ENCODE results near the gene NUP133.

- TF ChIP-seq CTCF (IDR thresholded peaks at IDR 0.05) (no peak), EZH2 (IDR thresholded peaks at IDR 0.05; ENCODE audit: borderline replicate concordance, insufficient read depth, low read depth, low read length, poor library complexity, severe bottlenecking) (no peak)
These were observed 47.0 kb downstream of the NUP133 start for GRCh38 chr1:229461032-229461668.
